Esophagus squamous epithelium (tissue), 4 donors: ENCODE data around the gene BICC1.

ENCODE experiments used
- CTCF ChIP-seq, 6 experiments: fragments of 450-650 bp in 4 of 6; fragments of 200-600 bp in 2 of 6; sonication (generic) in 2 of 6; IDR thresholded peaks; one replicate each; pipeline ENCODE4 v1.5.1; 2016 to 2019; ENCODE audit warnings: antibody characterized with exemption in 6 of 6, mild to moderate bottlenecking in 4 of 6, moderate library complexity in 4 of 6
- POLR2A ChIP-seq, 4 donors: fragments of 450-650 bp; IDR thresholded peaks; one replicate each; pipeline ENCODE4 v1.6.1; 2017; ENCODE audit warnings: antibody characterized with exemption in 4 of 4, mild to moderate bottlenecking in 4 of 4, moderate library complexity in 3 of 4

- TF ChIP-seq POLR2A (IDR thresholded peaks at IDR 0.05): no peak
- no peak for TF ChIP-seq CTCF (IDR thresholded peaks at IDR 0.05)
These were observed 57.6 kb downstream of the BICC1 start for GRCh38 chr10:58570307-58570723.
